Measurements from ENCODE around the gene MAGI1.

Gene MAGI1

GRCh38 chr3:66014651-66015050 lies 24.1 kb downstream of the MAGI1 start:
- no peak overlapping the region for H3K4me3 ChIP-seq (ENCODE audit: low read depth, low read length)
- no peak for DNase-seq (ENCODE audit: low read depth)
- TF ChIP-seq CTCF (conservative IDR thresholded peaks at IDR 0.05; ENCODE audit: low read depth, low read length), result no peak

- DNase-seq (ENCODE audit: low read depth), result no peak
- no peak overlapping the region for H3K4me3 ChIP-seq (ENCODE audit: low read depth, low read length)
- TF ChIP-seq CTCF (conservative IDR thresholded peaks at IDR 0.05; ENCODE audit: low read depth, low read length), result no peak
Measured at GRCh38 chr3:66014056-66014455, 24.7 kb downstream of the MAGI1 start.

- DNase-seq (ENCODE audit: low read depth), result no peak
- no peak overlapping the region for H3K4me3 ChIP-seq (ENCODE audit: low read depth, low read length)
- no peak for TF ChIP-seq CTCF (conservative IDR thresholded peaks at IDR 0.05; ENCODE audit: low read depth, low read length)
Measured at GRCh38 chr3:66012711-66013110, 26.0 kb downstream of the MAGI1 start.

GRCh38 chr3:66010739-66011655 lies 27.7 kb downstream of the MAGI1 start:
- no peak for TF ChIP-seq CTCF (conservative IDR thresholded peaks at IDR 0.05; ENCODE audit: low read depth, low read length)
- H3K4me3 ChIP-seq (ENCODE audit: low read depth, low read length), result no peak overlapping the region
- DNase-seq (ENCODE audit: low read depth), result peak; percentile 9

- TF ChIP-seq CTCF (conservative IDR thresholded peaks at IDR 0.05; ENCODE audit: low read depth, low read length), result no peak
- no peak overlapping the region for H3K4me3 ChIP-seq (ENCODE audit: low read depth, low read length)
- DNase-seq (ENCODE audit: low read depth), result no peak
Measured at GRCh38 chr3:66010348-66010738, 28.4 kb downstream of the MAGI1 start.

GRCh38 chr3:66004244-66004643 lies 34.5 kb downstream of the MAGI1 start:
- no peak overlapping the region for H3K4me3 ChIP-seq (ENCODE audit: low read depth, low read length)
- no peak for TF ChIP-seq CTCF (conservative IDR thresholded peaks at IDR 0.05; ENCODE audit: low read depth, low read length)
- DNase-seq (ENCODE audit: low read depth), result no peak

- no peak overlapping the region for H3K4me3 ChIP-seq (ENCODE audit: low read depth, low read length)
- no peak for TF ChIP-seq CTCF (conservative IDR thresholded peaks at IDR 0.05; ENCODE audit: low read depth, low read length)
- no peak for DNase-seq (ENCODE audit: low read depth)
Measured at GRCh38 chr3:66001626-66002025, 37.1 kb downstream of the MAGI1 start.

Measured in choroid plexus epithelial cell (primary cell).